ENCODE results near the gene SLC2A10.
A peak's percentile ranks its signal among the peaks of the same experiment; 100 is the strongest.

DNA sequence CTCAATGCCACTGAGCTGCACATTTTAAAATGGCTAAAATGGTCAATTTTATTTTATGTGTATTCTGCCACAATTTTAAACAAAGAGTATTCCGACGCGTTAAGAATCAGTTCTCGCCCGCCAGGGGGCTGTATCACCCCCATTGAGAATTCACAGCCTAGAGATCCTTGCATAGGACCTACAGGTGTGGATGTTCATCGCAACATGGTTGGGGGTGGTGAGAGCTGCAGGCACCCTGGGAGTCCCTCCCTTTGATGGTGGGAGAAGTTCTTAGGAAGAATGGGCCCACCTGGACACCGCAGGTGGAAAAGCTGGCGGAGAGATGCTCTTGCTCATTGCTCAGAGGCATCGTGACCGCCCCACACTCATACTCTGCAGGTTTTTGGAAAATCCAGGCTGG, 63.5 kb downstream of the SLC2A10 start:
- TF ChIP-seq, protein P1, sequence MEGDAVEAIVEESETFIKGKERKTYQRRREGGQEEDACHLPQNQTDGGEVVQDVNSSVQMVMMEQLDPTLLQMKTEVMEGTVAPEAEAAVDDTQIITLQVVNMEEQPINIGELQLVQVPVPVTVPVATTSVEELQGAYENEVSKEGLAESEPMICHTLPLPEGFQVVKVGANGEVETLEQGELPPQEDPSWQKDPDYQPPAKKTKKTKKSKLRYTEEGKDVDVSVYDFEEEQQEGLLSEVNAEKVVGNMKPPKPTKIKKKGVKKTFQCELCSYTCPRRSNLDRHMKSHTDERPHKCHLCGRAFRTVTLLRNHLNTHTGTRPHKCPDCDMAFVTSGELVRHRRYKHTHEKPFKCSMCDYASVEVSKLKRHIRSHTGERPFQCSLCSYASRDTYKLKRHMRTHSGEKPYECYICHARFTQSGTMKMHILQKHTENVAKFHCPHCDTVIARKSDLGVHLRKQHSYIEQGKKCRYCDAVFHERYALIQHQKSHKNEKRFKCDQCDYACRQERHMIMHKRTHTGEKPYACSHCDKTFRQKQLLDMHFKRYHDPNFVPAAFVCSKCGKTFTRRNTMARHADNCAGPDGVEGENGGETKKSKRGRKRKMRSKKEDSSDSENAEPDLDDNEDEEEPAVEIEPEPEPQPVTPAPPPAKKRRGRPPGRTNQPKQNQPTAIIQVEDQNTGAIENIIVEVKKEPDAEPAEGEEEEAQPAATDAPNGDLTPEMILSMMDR (conservative IDR thresholded peaks at IDR 0.05 in 1 of 2, IDR thresholded peaks at IDR 0.05 in 1 of 2; ENCODE audit: low read depth in 1 of 2, low read length in 2 of 2) = peak in 1 of 2 donors; percentile 12
- no peak for TF ChIP-seq EZH2 (IDR thresholded peaks at IDR 0.05; ENCODE audit: low read length, missing control alignments)
